NCI-H1092 treated with DMSO at 0.1 percent for 48 hours (cell line): Measurements from ENCODE around the gene ACACA.

Source experiments
- DNase-seq: peaks from one replicate; lab custom pipeline; 2025; lab: John Stamatoyannopoulos, UW

ACACA gene

DNA sequence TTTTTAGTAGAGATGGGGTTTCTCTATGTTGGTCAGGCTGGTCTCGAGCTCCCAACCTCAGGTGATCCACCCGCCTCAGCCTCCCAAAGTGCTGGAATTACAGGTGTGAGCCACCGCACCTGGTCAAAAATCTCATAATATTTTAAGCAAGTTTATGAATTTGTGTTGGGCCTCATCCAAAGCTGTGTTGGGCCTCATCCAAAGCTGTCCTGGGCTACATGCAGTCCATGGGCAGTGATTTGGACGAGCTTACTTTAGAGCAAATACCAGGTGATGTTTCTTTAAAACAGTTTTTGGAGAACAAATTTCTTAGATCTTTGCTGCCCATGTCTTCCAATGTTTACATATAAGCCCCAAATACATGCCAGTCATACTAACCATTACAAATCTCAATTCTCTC is 115.3 kb downstream of the ACACA start:
- no peak for DNase-seq

- DNase-seq, result no peak
Observed at GRCh38 chr17:37286430-37286829, 120.2 kb downstream of the ACACA start.

GRCh38 chr17:37284191-37284590 is 122.4 kb downstream of the ACACA start:
- no peak for DNase-seq

DNA sequence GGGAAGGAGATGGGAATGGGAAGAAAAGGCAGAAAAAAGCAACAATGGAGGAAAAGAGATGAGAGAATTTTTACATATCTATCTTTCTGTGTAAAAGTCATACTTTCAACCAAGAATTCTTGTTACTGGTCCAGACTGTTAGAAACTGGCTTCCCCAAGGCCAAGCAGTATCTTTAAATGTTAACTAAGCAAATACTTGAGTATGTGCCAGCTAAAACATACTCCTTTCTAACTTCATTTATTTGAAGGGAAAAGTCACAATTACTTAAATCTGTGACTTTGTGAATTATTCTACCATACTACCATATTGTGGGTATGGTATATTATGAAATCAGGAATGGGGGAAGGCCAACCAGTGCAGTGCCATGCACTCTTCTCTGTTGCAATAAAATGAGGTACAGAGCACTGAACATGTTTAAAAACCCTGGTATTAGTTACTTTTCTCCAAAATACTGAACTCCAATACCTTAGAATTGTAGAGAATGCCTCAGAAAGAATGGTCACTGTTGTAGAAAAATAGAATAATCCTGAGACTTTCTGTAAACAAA is 123.1 kb downstream of the ACACA start:
- DNase-seq, result no peak

GRCh38 chr17:37280841-37281240 is 125.8 kb downstream of the ACACA start:
- DNase-seq, result no peak

GRCh38 chr17:37278247-37278894 is 128.3 kb downstream of the ACACA start:
- no peak for DNase-seq

- DNase-seq, result no peak
Observed at GRCh38 chr17:37276475-37276874, 130.2 kb downstream of the ACACA start.

- no peak for DNase-seq
Observed at GRCh38 chr17:37274461-37274860, 132.2 kb downstream of the ACACA start.

DNA sequence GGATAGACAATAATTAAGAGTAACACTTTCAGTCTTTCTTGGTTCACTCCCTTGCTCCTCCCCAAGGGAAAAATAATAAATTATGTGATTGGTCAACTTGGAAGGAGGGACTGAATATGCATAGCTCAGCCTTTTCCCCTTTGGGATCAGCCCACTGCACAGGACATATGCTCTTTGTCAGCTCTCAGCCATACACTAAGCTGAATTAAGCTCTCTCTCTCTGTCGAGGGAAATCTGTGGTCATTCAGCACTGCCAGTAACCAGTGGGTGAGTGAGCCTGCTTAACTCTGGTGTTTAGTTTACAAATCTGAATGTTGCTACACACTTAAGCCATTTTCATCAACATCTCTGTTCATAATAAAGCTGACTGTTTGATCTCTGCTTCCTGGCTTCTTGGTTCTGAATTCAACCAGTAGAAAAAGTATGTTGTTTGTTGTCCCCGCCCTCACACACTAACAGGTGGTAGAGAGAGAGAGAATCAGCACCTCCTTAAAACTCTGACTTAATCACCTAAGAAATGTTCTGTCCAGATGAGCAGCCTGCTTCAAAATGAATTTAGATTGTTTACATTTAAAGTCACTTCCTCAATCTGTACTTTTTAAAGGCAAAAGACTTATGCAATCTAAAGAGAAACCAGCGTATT is 133.1 kb downstream of the ACACA start:
- DNase-seq, result no peak

- DNase-seq, result no peak
Observed at GRCh38 chr17:37265446-37266173, 141.0 kb downstream of the ACACA start.

DNA sequence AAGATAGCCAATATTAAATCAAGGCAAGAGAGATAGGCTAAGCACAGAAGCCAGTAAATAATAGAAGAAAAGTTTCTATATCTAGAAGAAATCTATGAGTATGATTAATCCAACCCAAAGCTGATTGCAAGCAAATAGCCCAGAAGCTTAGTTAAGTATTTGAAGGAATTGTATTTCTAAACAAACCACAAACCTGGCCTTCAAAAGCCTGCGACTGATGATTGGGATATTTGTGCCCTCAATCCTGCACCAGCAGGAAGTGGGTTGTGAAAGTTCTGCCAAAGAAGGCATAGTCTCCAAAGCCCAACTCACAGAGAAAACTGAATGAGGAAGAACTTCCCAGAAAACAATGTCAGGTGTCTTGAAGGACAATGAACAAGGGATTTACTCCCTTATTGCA is 145.3 kb downstream of the ACACA start:
- no peak for DNase-seq

- DNase-seq, result no peak
Observed at GRCh38 chr17:37259030-37259735, 147.5 kb downstream of the ACACA start.

DNA sequence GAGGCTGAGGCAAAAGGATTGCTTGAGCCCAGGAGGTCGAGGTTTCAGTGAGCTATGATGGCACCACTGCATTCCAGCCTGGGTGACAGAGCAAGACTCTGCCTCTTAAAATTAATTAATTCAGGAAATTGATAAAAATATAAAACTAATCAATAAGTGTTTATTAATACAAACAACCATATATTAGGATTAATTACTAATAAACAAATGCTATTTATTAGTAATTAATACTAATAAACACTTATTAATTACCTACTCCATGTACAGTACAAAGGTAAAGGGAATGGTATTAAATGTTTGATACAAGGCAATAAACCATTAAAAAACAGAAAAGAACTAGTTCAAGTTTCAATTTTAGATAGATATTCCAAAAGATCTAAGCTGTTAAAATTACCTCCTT is 150.0 kb downstream of the ACACA start:
- DNase-seq, result no peak

GRCh38 chr17:37255432-37255831 is 151.2 kb downstream of the ACACA start:
- no peak for DNase-seq

- no peak for DNase-seq
Observed at GRCh38 chr17:37247825-37248224, 158.8 kb downstream of the ACACA start.

DNA sequence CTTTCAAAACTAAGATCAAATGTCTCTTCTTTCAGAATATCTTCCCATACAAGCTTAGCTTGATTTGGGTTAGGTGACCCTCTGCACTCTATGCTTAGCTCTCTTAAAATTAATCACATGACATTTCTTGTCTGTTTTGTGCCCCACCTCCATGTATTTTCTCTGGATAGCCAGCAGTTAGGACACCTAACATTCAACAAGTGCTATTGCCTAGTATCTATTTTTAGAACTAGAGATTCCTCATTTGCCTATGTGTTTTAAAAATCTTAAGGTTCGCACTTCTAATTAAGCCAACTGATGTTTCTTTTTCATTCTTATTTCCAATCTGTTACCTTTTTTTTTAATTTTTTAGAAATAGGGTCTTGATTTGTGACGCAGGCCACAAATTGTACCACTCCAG is 160.6 kb downstream of the ACACA start:
- DNase-seq, result no peak

DNA sequence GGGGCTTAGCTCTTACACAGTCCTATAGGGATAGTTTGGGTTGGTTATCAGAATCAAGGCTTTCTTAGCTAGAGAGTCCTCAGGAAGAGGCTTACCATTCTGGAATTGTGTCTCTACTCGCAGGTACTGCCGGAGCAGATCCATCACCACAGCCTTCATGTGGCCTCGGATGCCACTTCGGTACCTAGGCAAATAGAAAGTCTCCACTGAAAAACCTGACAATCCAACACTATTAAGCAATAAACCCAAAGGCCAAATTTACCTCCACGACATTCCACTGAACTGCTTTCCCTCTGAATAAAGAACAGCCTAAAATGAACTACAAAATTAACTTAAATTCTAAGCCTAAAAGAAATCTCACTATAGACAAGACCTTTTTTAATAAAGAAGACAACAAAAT is 166.3 kb downstream of the ACACA start:
- DNase-seq, result no peak

GRCh38 chr17:37239690-37240334 is 166.8 kb downstream of the ACACA start:
- DNase-seq, result no peak

DNA sequence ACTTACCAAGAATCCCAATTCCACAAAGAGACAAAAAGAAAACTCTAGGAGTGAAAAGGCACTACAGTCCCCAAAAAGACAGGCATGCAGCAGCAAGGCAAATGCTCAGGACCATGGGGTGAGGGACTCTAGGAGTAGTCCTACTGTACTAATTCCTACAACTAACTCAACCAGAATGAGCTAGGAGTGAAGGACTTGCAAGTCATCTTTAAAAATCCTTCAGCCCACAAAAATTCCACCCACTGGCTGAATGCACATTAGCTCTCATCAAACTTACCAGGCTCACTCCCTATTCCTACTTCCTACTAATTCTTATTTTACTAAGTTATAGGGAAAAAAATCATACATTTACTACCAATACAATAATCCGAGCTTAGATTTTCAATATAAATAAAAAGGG is 172.5 kb downstream of the ACACA start:
- no peak for DNase-seq

DNA sequence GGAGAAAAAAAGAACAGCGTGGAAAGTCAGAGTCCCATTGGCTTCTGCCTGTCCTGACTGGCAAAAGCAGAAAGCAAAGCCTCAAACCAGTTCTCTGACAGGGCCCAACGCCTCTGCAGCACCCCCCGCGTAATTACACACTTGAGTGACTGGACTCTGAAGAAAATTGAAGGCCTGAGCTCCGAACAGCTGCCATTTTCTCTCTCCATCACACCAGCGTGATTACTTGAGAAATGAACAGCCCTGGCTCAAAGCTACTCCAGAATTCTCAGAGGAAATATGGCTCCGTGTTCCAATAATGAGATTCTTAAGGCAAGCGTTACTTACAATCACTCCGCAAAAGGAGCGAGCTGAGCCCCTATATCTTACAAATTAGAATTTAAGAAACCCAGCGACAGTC is 173.6 kb downstream of the ACACA start:
- DNase-seq, result no peak

DNA sequence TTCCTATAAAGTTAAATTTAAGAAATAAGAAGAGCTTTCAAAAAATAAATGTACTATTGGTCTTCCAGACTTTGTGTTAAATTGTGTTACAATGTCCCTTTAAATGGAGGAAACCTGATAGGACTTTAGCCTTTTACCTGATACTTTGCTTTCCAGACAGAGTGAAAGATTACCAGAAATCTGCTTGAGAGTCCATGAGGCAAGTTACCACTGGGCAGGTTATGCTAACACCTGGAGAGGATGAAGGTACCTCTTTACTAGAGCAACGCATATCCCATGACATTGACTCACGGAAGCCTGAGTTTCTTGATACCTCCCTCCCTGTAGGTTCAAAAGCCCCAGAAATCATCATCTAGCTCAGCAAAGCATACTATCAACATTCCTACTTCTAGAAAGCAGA is 174.7 kb downstream of the ACACA start:
- no peak for DNase-seq

DNA sequence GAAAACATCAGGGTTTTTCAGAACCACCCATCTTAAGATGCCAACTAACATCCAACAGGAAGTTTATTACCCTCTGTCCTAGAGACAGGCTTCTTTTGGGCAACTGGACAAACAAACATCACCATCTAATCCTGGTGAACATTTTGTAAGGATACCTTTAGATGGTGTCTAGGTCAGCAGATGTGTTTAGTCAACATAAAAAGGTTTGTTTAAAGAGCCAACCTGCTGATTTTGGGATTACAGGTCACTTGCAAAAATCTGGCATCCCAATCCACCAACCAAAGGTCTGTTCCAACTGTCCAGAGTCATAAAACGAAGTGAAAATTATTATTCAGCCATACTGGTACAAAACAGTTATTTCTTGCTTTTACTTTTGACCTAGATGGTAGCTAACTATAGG is 176.0 kb downstream of the ACACA start:
- no peak for DNase-seq
